Peyer's patch (tissue), 4 donors: ENCODE data around the gene NTNG1. TPM values are rescaled to one million over a fixed set of nuclear protein-coding genes. Genes with fewer than 3 reads are reported as not detected.

Experiments
- DNase-seq, 3 donors: peaks; one replicate each; pipeline ENCODE4 v3.0.0-alpha.2; 2017 to 2019
- H3K27ac ChIP-seq, 4 donors: fragments of 200-600 bp; sonication (generic); one replicate each; pipeline ENCODE4 v1.5.1; 2016 to 2019
- H3K27me3 ChIP-seq, 2 donors: fragments of 200-600 bp; sonication (generic); one replicate each; pipeline ENCODE4 v1.5.1; 2019
- H3K36me3 ChIP-seq, 3 donors: fragments of 200-600 bp; sonication (generic); one replicate each; pipeline ENCODE4 v1.5.1; 2016 to 2019
- H3K4me1 ChIP-seq, 4 donors: fragments of 200-600 bp; sonication (generic); one replicate each; pipeline ENCODE4 v1.5.1; 2016 to 2019
- H3K4me3 ChIP-seq, 4 donors: fragments of 200-600 bp; sonication (generic); 1 replicate in 3 of 4; 2 replicates in 1 of 4; pipeline ENCODE4 v1.5.1; 2016 to 2019; ENCODE audit warnings: mild to moderate bottlenecking in 1 of 4
- H3K9me3 ChIP-seq, 4 donors: fragments of 200-600 bp; sonication (generic); one replicate each; pipeline ENCODE4 v1.5.1; 2016 to 2019; ENCODE audit warnings: mild to moderate bottlenecking in 1 of 4
- POLR2A ChIP-seq, 2 donors: fragments of 450-650 bp; IDR thresholded peaks; one replicate each; pipeline ENCODE4 v1.5.1; 2017; ENCODE audit warnings: antibody characterized with exemption in 2 of 2, mild to moderate bottlenecking in 2 of 2, moderate library complexity in 2 of 2
- total RNA-seq, 4 donors: library from RNA; depleted of rRNA; stranded (reverse); fragments of >200 nt; gene quantifications; one replicate each; pipeline ENCODE4 v1.1.0, GENCODE V29; 2016
- TF ChIP-seq, protein P1 (sequence below), 6 experiments: fragments of 450-650 bp in 4 of 6; fragments of 200-600 bp in 2 of 6; sonication (generic) in 1 of 6; IDR thresholded peaks; one replicate each; pipeline ENCODE4 v1.5.1; 2017 to 2019; ENCODE audit warnings: antibody characterized with exemption in 6 of 6, mild to moderate bottlenecking in 3 of 6, moderate library complexity in 1 of 6

NTNG1 gene
- total RNA-seq, 4 donors from 2014 or later: 17.3 TPM; not detected in 3

DNA sequence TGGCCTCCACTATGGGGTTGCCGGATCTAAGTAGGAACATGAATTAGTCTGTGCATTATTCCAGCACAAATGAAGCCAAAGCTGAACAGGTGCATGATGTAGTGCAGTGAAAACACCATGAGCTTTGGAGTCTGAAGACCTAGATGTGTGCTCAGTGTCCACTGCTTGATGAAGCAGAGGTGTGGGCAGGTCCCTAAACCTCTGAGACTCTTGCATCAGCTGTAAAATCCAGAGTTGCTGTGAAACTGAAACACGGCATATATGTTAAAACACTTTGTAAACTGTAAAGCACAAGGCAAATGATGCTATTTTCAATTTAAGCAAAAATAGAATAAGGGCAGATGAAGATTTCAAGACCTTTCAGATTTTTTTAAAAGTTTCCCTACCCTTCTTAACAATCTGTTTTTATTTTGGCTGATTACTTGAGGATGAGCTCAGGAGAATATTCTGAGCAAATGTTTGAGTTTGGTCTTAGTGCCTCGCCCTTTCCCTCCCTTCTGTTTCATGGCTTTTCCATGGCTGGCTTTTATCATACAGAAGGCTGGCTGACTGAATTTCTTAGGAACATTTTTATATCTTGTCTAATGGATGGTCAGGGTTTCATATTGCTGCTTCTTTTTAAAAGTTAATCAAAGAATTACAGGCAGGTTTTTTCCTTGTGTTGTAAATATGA is 221.8 kb downstream of the NTNG1 start:
- no peaks in the 10 kb centered on the region for H3K4me1 ChIP-seq
- no peaks in the 10 kb centered on the region for H3K9me3 ChIP-seq
- DNase-seq: no peak
- H3K36me3 ChIP-seq: no peaks in the 10 kb centered on the region
- TF ChIP-seq, protein P1, sequence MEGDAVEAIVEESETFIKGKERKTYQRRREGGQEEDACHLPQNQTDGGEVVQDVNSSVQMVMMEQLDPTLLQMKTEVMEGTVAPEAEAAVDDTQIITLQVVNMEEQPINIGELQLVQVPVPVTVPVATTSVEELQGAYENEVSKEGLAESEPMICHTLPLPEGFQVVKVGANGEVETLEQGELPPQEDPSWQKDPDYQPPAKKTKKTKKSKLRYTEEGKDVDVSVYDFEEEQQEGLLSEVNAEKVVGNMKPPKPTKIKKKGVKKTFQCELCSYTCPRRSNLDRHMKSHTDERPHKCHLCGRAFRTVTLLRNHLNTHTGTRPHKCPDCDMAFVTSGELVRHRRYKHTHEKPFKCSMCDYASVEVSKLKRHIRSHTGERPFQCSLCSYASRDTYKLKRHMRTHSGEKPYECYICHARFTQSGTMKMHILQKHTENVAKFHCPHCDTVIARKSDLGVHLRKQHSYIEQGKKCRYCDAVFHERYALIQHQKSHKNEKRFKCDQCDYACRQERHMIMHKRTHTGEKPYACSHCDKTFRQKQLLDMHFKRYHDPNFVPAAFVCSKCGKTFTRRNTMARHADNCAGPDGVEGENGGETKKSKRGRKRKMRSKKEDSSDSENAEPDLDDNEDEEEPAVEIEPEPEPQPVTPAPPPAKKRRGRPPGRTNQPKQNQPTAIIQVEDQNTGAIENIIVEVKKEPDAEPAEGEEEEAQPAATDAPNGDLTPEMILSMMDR (IDR thresholded peaks at IDR 0.05): no peak
- no peaks in the 10 kb centered on the region for H3K27me3 ChIP-seq
- no peak overlapping the region for H3K4me3 ChIP-seq
- no peak overlapping the region for H3K27ac ChIP-seq

- no peak for DNase-seq
- TF ChIP-seq, protein P1 (IDR thresholded peaks at IDR 0.05): no peak
- TF ChIP-seq POLR2A (IDR thresholded peaks at IDR 0.05): no peak
- Histone ChIP-seq H3K4me1 (no peaks in the 10 kb centered on the region), H3K36me3 (no peaks in the 10 kb centered on the region), H3K9me3 (no peaks in the 10 kb centered on the region), H3K4me3 (no peak overlapping the region), H3K27ac (no peak overlapping the region), H3K27me3 (no peaks in the 10 kb centered on the region)
These were observed 222.3 kb downstream of the NTNG1 start for GRCh38 chr1:107363154-107363553.

DNA sequence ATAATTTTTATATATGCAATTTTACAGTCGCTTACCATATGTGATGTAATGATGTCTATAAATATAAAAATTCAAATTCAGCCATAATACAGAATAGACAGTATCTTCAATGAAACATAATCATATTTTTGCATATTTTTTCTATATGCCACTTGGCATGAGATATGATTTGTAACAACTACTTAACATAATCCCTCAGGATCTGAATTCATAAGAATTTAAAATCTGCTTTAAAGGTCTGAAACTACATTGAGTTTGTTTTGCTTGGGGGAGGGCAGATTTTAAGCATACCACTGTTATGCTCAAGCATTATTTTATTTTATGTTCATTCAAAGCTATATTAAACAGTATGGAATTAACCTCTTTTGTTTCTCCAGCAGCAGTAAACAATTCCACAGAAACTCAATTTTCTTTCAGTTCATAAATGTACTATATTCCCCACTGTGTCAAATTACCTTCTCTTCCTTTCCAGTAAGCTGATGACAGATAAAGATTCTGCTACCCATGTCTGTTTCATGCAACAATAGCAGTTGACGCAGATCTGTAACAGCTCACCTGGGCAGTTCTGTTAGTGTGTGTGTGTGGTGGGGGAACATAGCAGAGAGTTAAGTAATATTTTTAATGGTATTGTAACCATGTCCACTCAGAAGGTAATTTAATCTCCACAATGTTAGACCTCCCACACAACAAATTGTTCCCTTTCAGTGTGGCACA is 224.8 kb downstream of the NTNG1 start:
- H3K27me3 ChIP-seq: no peaks in the 10 kb centered on the region
- no peak for DNase-seq
- no peak overlapping the region for H3K4me3 ChIP-seq
- no peaks in the 10 kb centered on the region for H3K4me1 ChIP-seq
- no peaks in the 10 kb centered on the region for H3K36me3 ChIP-seq
- no peaks in the 10 kb centered on the region for H3K9me3 ChIP-seq
- TF ChIP-seq, protein P1 (IDR thresholded peaks at IDR 0.05): no peak
- no peak for TF ChIP-seq POLR2A (IDR thresholded peaks at IDR 0.05)
- no peak overlapping the region for H3K27ac ChIP-seq

DNA sequence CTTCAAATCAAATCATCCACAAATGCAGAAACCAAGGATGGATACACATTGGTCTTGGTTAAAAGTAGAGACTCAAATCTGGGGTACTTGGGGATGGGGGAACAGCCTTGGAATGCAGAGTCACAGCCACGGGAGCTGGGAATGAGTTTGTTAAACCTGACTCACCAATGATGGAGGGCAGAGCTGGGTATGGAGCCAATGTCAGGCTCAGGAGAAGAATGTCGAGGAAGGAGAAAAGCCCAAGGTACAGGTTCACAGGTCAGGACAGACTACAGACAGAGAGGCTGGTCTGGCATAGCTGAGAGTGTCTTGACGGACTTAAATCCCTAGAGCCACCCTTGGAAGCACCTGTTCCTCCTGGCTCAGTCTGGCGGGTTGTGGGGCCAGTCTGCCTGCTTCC is 237.6 kb downstream of the NTNG1 start:
- Histone ChIP-seq H3K4me3 (no peak overlapping the region), H3K27ac (no peak overlapping the region), H3K4me1 (no peaks in the 10 kb centered on the region), H3K9me3 (no peaks in the 10 kb centered on the region), H3K27me3 (no peaks in the 10 kb centered on the region), H3K36me3 (no peaks in the 10 kb centered on the region)
- TF ChIP-seq, protein P1 (IDR thresholded peaks at IDR 0.05): no peak
- TF ChIP-seq POLR2A (IDR thresholded peaks at IDR 0.05): no peak
- no peak for DNase-seq

GRCh38 chr1:107378866-107379265 is 238.0 kb downstream of the NTNG1 start:
- Histone ChIP-seq H3K27me3 (no peaks in the 10 kb centered on the region), H3K27ac (no peak overlapping the region), H3K9me3 (no peaks in the 10 kb centered on the region), H3K4me3 (no peak overlapping the region), H3K4me1 (no peaks in the 10 kb centered on the region), H3K36me3 (no peaks in the 10 kb centered on the region)
- DNase-seq: no peak
- TF ChIP-seq, protein P1 (IDR thresholded peaks at IDR 0.05): no peak
- TF ChIP-seq POLR2A (IDR thresholded peaks at IDR 0.05): no peak
